ENCODE measurements around the gene MRPL49. TPM values are rescaled to one million over a fixed set of nuclear protein-coding genes. Genes with fewer than 3 reads are reported as not detected.

Gene MRPL49
- total RNA-seq, 4 donors from 2014 or later, result 10.5 to 119 (median 60.9) TPM

DNA sequence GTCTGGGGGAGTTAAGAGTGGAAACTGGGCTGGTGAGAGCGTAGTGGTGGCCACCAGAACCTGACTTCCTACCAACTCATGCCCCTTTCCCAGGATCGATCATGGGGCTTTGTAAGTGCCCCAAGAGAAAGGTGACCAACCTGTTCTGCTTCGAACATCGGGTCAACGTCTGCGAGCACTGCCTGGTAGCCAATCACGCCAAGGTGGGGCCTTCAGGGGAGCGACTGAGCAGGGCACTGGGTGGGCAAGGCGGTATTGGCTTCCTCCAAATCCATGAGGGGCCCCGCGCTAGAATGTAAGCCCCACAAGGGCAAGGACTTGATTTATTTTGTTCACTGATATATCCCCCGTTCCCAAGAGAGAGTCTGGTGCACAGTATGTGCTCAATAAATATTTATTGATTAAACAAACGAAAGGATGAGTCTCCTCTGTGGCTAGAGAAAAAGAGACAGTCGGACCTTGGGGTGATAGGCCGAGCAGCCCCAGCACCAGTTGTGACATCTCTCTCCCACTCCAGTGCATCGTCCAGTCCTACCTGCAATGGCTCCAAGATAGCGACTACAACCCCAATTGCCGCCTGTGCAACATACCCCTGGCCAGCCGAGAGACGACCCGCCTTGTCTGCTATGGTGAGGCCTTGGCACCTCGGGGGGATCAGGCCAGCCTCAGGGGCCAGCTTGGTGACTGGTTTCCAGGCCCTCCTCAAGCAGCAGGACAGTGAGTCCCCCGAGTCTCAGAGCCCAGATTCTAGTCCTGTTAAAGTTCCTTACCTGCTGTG, 37.3 kb upstream of the MRPL49 start:
- intact Hi-C loops (cut with DNase I; ENCODE audit: low total_unique reads), result no loop called here
- 44 to 72% methylated on average over 3 to 22 of the region's 23 CpGs for WGBS, 2 donors (ENCODE audit: low coverage in 1 of 2)

DNA sequence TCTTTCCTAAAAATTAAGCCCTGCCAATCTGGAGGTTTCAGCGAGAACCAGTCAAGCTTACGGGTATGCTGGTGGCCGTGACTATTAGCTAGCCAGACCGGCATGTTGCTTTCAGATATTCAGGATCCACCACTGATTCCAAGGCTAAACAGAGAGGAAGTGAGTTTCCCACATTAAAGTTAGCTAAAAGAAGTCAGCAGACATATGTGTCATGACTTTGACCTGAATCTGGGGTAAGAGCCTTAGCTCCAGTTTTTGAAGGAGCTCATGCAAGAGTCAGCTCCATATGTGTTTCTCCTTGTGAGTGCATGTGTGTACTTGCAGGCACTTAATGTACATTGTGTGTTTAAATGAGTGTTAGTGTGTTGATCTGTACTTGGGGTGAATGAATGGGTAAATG, 36.7 kb upstream of the MRPL49 start:
- WGBS, 2 donors (ENCODE audit: low coverage in 1 of 2), result 91% methylated on average over 4 of the region's 4 CpGs; no CpG with 5 or more reads in 1 of the 2 donors
- TF ChIP-seq CTCF (IDR thresholded peaks at IDR 0.05) (no peak), POLR2AphosphoS5 (IDR thresholded peaks at IDR 0.05) (no peak), POLR2A (IDR thresholded peaks at IDR 0.05) (no peak), EP300 (IDR thresholded peaks at IDR 0.05; ENCODE audit: low read depth) (no peak)
- H3K27me3 ChIP-seq, result no peaks in the 10 kb centered on the region
- no peak overlapping the region for H3K4me3 ChIP-seq
- peaks cover 11 to 21% (median 15%) of the 10 kb centered on the region in 4 donors for H3K4me1 ChIP-seq
- H3K9me3 ChIP-seq, result no peaks in the 10 kb centered on the region
- peaks cover 0 to 12% (median 0%) of the 10 kb centered on the region in 4 donors for H3K36me3 ChIP-seq
- no peak overlapping the region for H3K27ac ChIP-seq
- in situ Hi-C loops (cut with MboI; ENCODE audit: low pct_ligation_motif_present in 1 of 4, low pct_unique_long_range_greater_than_20kb in 1 of 4, low sequenced_read_pairs in 3 of 4) (no loop called here), intact Hi-C loops (cut with DNase I; ENCODE audit: low total_unique reads) (no loop called here)
- no peak for DNase-seq

More for the DNA sequence above, 37.3 kb upstream of the MRPL49 start:
- Histone ChIP-seq H3K9me3 (no peaks in the 10 kb centered on the region), H3K36me3 (peaks cover 0 to 12% (median 0%) of the 10 kb centered on the region in 4 donors), H3K27me3 (no peaks in the 10 kb centered on the region), H3K4me1 (peaks cover 11 to 21% (median 15%) of the 10 kb centered on the region in 4 donors), H3K27ac (peak overlapping the region; percentile 90 to 96 (median 94)), H3K4me3 (peak overlapping the region; percentile 61 to 91 (median 66))
- TF ChIP-seq CTCF (IDR thresholded peaks at IDR 0.05) (no peak), POLR2A (IDR thresholded peaks at IDR 0.05) (no peak), EP300 (IDR thresholded peaks at IDR 0.05; ENCODE audit: low read depth) (no peak)
- no peak for DNase-seq
- in situ Hi-C loops (cut with MboI; ENCODE audit: low pct_ligation_motif_present in 1 of 4, low pct_unique_long_range_greater_than_20kb in 1 of 4, low sequenced_read_pairs in 3 of 4), result no loop called here

DNA sequence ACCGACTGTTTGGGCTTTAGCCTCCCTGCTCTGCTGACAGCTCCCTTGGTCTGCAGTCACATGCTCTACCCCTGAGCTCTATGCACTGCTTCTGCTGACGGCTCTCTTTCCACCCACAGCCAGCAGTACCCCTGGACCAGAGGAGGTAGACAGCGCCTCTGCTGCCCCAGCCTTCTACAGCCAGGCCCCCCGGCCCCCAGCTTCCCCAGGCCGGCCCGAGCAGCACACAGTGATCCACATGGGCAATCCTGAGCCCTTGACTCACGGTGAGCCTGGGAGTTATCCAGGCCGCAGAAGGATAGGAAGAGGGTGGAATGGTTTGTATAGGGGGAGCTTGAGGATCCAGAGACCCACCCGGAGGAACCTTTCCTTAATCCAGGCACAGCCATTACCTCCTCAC, 35.3 kb upstream of the MRPL49 start:
- WGBS, 2 donors (ENCODE audit: low coverage in 1 of 2), result 91% methylated on average over 9 of the region's 9 CpGs; no CpG with 5 or more reads in 1 of the 2 donors
- no peak for DNase-seq
- no peak overlapping the region for H3K4me3 ChIP-seq
- H3K36me3 ChIP-seq, result peaks cover 0 to 12% (median 0%) of the 10 kb centered on the region in 4 donors
- H3K4me1 ChIP-seq, result peaks cover 11 to 21% (median 15%) of the 10 kb centered on the region in 4 donors
- in situ Hi-C loops (cut with MboI; ENCODE audit: low pct_ligation_motif_present in 1 of 4, low pct_unique_long_range_greater_than_20kb in 1 of 4, low sequenced_read_pairs in 3 of 4), result no loop called here
- intact Hi-C loops (cut with DNase I; ENCODE audit: low total_unique reads), result no loop called here
- H3K9me3 ChIP-seq, result no peaks in the 10 kb centered on the region
- H3K27ac ChIP-seq, result no peak overlapping the region
- no peaks in the 10 kb centered on the region for H3K27me3 ChIP-seq
- TF ChIP-seq CTCF (IDR thresholded peaks at IDR 0.05) (no peak), POLR2A (IDR thresholded peaks at IDR 0.05) (no peak), POLR2AphosphoS5 (IDR thresholded peaks at IDR 0.05) (no peak), EP300 (IDR thresholded peaks at IDR 0.05; ENCODE audit: low read depth) (no peak)

- Histone ChIP-seq H3K4me3 (no peak overlapping the region), H3K4me1 (peaks cover 11 to 21% (median 15%) of the 10 kb centered on the region in 4 donors), H3K27ac (no peak overlapping the region), H3K36me3 (peaks cover 0 to 12% (median 0%) of the 10 kb centered on the region in 4 donors), H3K27me3 (no peaks in the 10 kb centered on the region), H3K9me3 (no peaks in the 10 kb centered on the region)
- intact Hi-C loops (cut with DNase I; ENCODE audit: low total_unique reads), result no loop called here
- DNase-seq, result no peak
- TF ChIP-seq CTCF (IDR thresholded peaks at IDR 0.05) (no peak), EP300 (IDR thresholded peaks at IDR 0.05; ENCODE audit: low read depth) (no peak), POLR2AphosphoS5 (IDR thresholded peaks at IDR 0.05) (no peak), POLR2A (IDR thresholded peaks at IDR 0.05) (no peak)
- 90 to 95% methylated on average over 10 to 11 of the region's 11 CpGs for WGBS, 2 donors (ENCODE audit: low coverage in 1 of 2)
- in situ Hi-C loops (cut with MboI; ENCODE audit: low pct_ligation_motif_present in 1 of 4, low pct_unique_long_range_greater_than_20kb in 1 of 4, low sequenced_read_pairs in 3 of 4), result no loop called here
Measured at GRCh38 chr11:65087216-65087615, 34.9 kb upstream of the MRPL49 start.
